Prostate gland (tissue), 2 donors: Measurements from ENCODE around the gene HS6ST3.

ENCODE experiments used
- CTCF ChIP-seq, 4 experiments: fragments of 200-600 bp in 2 of 4; fragments of 450-650 bp in 2 of 4; sonication (generic) in 2 of 4; IDR thresholded peaks; 1 replicate in 3 of 4; 2 replicates in 1 of 4; pipeline ENCODE4 v1.5.1; 2016 to 2019; ENCODE audit warnings: antibody characterized with exemption in 4 of 4, mild to moderate bottlenecking in 2 of 4, moderate library complexity in 2 of 4
- POLR2A ChIP-seq: fragments of 450-650 bp; IDR thresholded peaks from one replicate; pipeline ENCODE4 v1.6.1; 2016; ENCODE audit warnings: antibody characterized with exemption, mild to moderate bottlenecking
- POLR2AphosphoS5 ChIP-seq: sonication (generic); formaldehyde crosslinking; IDR thresholded peaks from one replicate; pipeline ENCODE4 v1.6.1; 2017; ENCODE audit warnings: antibody characterized with exemption

GRCh38 chr13:96294930-96295881, 205.3 kb downstream of the HS6ST3 start:
- TF ChIP-seq CTCF (IDR thresholded peaks at IDR 0.05) (no peak), POLR2AphosphoS5 (no peak), POLR2A (no peak)
